Epithelial cell of esophagus (primary cell): ENCODE measurements around the gene CPNE2.

Source experiments
- DNase-seq: peaks from one replicate; pipeline ENCODE4 v3.0.0; 2010; ENCODE audit warnings: low read depth
- H3K4me3 ChIP-seq: 2 replicates; pipeline ENCODE4 v1.5.1; 2011; ENCODE audit warnings: mild to moderate bottlenecking, low read length, control low read depth
- CTCF ChIP-seq: IDR thresholded peaks from 2 replicates; pipeline ENCODE4 v1.5.1; 2011; ENCODE audit warnings: low read depth, mild to moderate bottlenecking, low read length, control low read depth, inconsistent platforms; ENCODE audit not compliant: insufficient read depth; ENCODE audit errors: missing control alignments

The CPNE2 gene

GRCh38 chr16:57167538-57167937, 75.2 kb downstream of the CPNE2 start:
- no peak overlapping the region for H3K4me3 ChIP-seq
- DNase-seq, result no peak
- no peak for TF ChIP-seq CTCF

- H3K4me3 ChIP-seq, result no peak overlapping the region
- peak; percentile 71 for TF ChIP-seq CTCF
- DNase-seq, result peak; percentile 81
Observed at GRCh38 chr16:57167953-57168352, 75.6 kb downstream of the CPNE2 start.

- no peak for TF ChIP-seq CTCF
- H3K4me3 ChIP-seq, result no peak overlapping the region
- no peak for DNase-seq
Observed at GRCh38 chr16:57169327-57169726, 76.9 kb downstream of the CPNE2 start.

GRCh38 chr16:57172721-57173290, 80.4 kb downstream of the CPNE2 start:
- DNase-seq, result no peak
- no peak for TF ChIP-seq CTCF
- no peak overlapping the region for H3K4me3 ChIP-seq

GRCh38 chr16:57175896-57176295, 83.5 kb downstream of the CPNE2 start:
- TF ChIP-seq CTCF, result no peak
- DNase-seq, result no peak
- H3K4me3 ChIP-seq, result no peak overlapping the region

DNA sequence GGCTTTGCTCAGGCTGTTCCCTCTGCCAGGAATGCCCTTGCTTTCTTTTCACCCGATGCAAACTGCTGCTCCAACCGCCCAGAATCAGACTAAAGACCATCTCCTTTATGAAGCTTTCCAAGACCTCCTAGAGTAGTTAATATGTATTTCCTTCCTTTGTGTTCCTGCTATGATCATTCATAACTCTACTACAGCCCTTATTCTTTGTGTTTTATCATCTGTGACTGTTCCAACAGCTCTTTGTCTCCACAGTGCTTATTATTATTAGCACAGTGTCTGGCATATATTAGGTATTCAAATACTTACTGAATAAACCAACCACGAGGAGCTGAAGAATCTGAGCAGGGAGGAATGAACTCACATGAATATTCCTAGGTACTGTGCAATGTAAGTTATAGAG, 85.8 kb downstream of the CPNE2 start:
- no peak for DNase-seq
- TF ChIP-seq CTCF, result no peak
- H3K4me3 ChIP-seq, result no peak overlapping the region

DNA sequence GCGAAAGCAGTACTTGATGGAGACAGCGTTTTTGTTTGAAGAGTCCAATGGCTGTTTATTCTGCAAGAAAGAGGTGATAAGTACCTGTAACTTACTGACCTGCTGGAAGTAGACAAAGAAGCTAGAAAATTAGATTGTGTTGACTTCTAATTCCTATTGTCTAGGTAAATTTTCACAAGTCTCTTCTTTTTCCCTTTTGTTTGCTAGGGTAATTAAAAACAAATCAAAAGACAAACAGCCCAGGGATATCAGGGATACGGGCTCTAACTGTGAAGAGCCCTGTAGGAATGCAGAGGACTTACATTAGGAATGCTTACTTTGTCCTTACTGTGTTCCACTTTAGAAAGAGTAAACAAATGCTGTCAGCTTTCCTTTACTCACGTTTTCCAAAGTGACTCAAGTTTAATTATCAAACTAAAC, 86.4 kb downstream of the CPNE2 start:
- DNase-seq, result peak; percentile 21
- no peak for TF ChIP-seq CTCF
- no peak overlapping the region for H3K4me3 ChIP-seq
